Measurements from ENCODE around the gene LINGO4.

The LINGO4 gene

GRCh38 chr1:151833172-151833900, 28.1 kb upstream of the LINGO4 start:
- Histone ChIP-seq H3K79me2 (ENCODE audit: insufficient read depth, low read length) (no peaks in the 10 kb centered on the region), H3K4me1 (ENCODE audit: insufficient read depth, low read length, poor library complexity, severe bottlenecking) (peaks cover 51% of the 10 kb centered on the region), H4K20me1 (ENCODE audit: insufficient read depth, low read length, poor library complexity, severe bottlenecking) (no peaks in the 10 kb centered on the region), H3K9me2 (replicated peaks; ENCODE audit: low read depth, low read length) (no peaks in the 10 kb centered on the region), H3K4me3 (ENCODE audit: low read length, poor library complexity, severe bottlenecking) (no peak overlapping the region), H3K27me3 (ENCODE audit: insufficient read depth, low read length, poor library complexity, severe bottlenecking) (no peaks in the 10 kb centered on the region), H3K9ac (ENCODE audit: low read depth, low read length, poor library complexity, severe bottlenecking) (no peak overlapping the region), H3K36me3 (ENCODE audit: insufficient read depth, low read length) (no peaks in the 10 kb centered on the region), H3K4me2 (ENCODE audit: low read depth, low read length, poor library complexity, severe bottlenecking) (no peak overlapping the region), H3K9me3 (ENCODE audit: insufficient read depth, low read depth, low read length) (no peaks in the 10 kb centered on the region), H3F3A (ENCODE audit: low read depth) (peaks cover 9% of the 10 kb centered on the region; the same call in 1 of the 2 replicates), H2AFZ (ENCODE audit: low read length) (no peak overlapping the region)
- TF ChIP-seq EZH2phosphoT487 (IDR thresholded peaks at IDR 0.05; ENCODE audit: borderline replicate concordance) (no peak), CTCF (conservative IDR thresholded peaks at IDR 0.05; ENCODE audit: low read length) (no peak)

- Histone ChIP-seq H3K79me2 (ENCODE audit: insufficient read depth, low read length) (no peaks in the 10 kb centered on the region), H3K4me2 (ENCODE audit: low read depth, low read length, poor library complexity, severe bottlenecking) (no peak overlapping the region), H3K4me1 (ENCODE audit: insufficient read depth, low read length, poor library complexity, severe bottlenecking) (peaks cover 55% of the 10 kb centered on the region), H3K4me3 (ENCODE audit: low read length, poor library complexity, severe bottlenecking) (no peak overlapping the region), H3K9ac (ENCODE audit: low read depth, low read length, poor library complexity, severe bottlenecking) (no peak overlapping the region), H3K9me3 (ENCODE audit: insufficient read depth, low read depth, low read length) (no peaks in the 10 kb centered on the region), H3K36me3 (ENCODE audit: insufficient read depth, low read length) (no peaks in the 10 kb centered on the region), H3K27me3 (ENCODE audit: insufficient read depth, low read length, poor library complexity, severe bottlenecking) (no peaks in the 10 kb centered on the region), H4K20me1 (ENCODE audit: insufficient read depth, low read length, poor library complexity, severe bottlenecking) (no peaks in the 10 kb centered on the region), H3F3A (ENCODE audit: low read depth) (peaks cover 9% of the 10 kb centered on the region; the same call in 1 of the 2 replicates), H3K9me2 (replicated peaks; ENCODE audit: low read depth, low read length) (no peaks in the 10 kb centered on the region), H2AFZ (ENCODE audit: low read length) (no peak overlapping the region)
- TF ChIP-seq CTCF (conservative IDR thresholded peaks at IDR 0.05; ENCODE audit: low read length) (no peak), EZH2phosphoT487 (IDR thresholded peaks at IDR 0.05; ENCODE audit: borderline replicate concordance) (no peak)
These were observed 27.2 kb upstream of the LINGO4 start for GRCh38 chr1:151832318-151832980.

- peaks cover 9% of the 10 kb centered on the region; the same call in 1 of the 2 replicates for H3F3A ChIP-seq (ENCODE audit: low read depth)
- H4K20me1 ChIP-seq (ENCODE audit: insufficient read depth, low read length, poor library complexity, severe bottlenecking) = no peaks in the 10 kb centered on the region
- peak within 1 kb of the TSS; percentile 70 for H3K9ac ChIP-seq (ENCODE audit: low read depth, low read length, poor library complexity, severe bottlenecking)
- peaks cover 53% of the 10 kb centered on the region for H3K4me1 ChIP-seq (ENCODE audit: insufficient read depth, low read length, poor library complexity, severe bottlenecking)
- H3K9me2 ChIP-seq (replicated peaks; ENCODE audit: low read depth, low read length) = no peaks in the 10 kb centered on the region
- peak within 1 kb of the TSS; percentile 44; the same call in 1 of the 2 replicates for H2AFZ ChIP-seq (ENCODE audit: low read length)
- H3K27me3 ChIP-seq (ENCODE audit: insufficient read depth, low read length, poor library complexity, severe bottlenecking) = no peaks in the 10 kb centered on the region
- H3K9me3 ChIP-seq (ENCODE audit: insufficient read depth, low read depth, low read length) = no peaks in the 10 kb centered on the region
- TF ChIP-seq CTCF (conservative IDR thresholded peaks at IDR 0.05; ENCODE audit: low read length) = no peak
- no peak for TF ChIP-seq EZH2phosphoT487 (IDR thresholded peaks at IDR 0.05; ENCODE audit: borderline replicate concordance)
- no peaks in the 10 kb centered on the region for H3K36me3 ChIP-seq (ENCODE audit: insufficient read depth, low read length)
- H3K79me2 ChIP-seq (ENCODE audit: insufficient read depth, low read length) = no peaks in the 10 kb centered on the region
- H3K4me2 ChIP-seq (ENCODE audit: low read depth, low read length, poor library complexity, severe bottlenecking) = peak within 1 kb of the TSS; percentile 77
- H3K4me3 ChIP-seq (ENCODE audit: low read length, poor library complexity, severe bottlenecking) = peak within 1 kb of the TSS; percentile 21
These were observed 26.4 kb upstream of the LINGO4 start, which contains the start of gene RORC for GRCh38 chr1:151831605-151832004. RORC (minus strand) TSS chr1:151831802; CDS start chr1:151831764, 38 bp downstream.

Measured in Loucy (cell line).